HG02870 (cell line): Measurements from ENCODE around the gene LIN28A.

ENCODE experiments used
- ATAC-seq: cut with Tn5 transposase; IDR thresholded peaks from one replicate; pipeline ENCODE4 v1.9.1; 2021; ENCODE audit warnings: mild to moderate bottlenecking, moderate library complexity; ENCODE audit not compliant: unreplicated experiment

Gene LIN28A

GRCh38 chr1:26387447-26387846, 23.2 kb upstream of the LIN28A start:
- no peak for ATAC-seq

GRCh38 chr1:26388791-26389445, 21.7 kb upstream of the LIN28A start:
- no peak for ATAC-seq

GRCh38 chr1:26389604-26390247, 20.9 kb upstream of the LIN28A start:
- ATAC-seq, result no peak

- ATAC-seq, result no peak
Observed at GRCh38 chr1:26391450-26391849, 19.2 kb upstream of the LIN28A start.

DNA sequence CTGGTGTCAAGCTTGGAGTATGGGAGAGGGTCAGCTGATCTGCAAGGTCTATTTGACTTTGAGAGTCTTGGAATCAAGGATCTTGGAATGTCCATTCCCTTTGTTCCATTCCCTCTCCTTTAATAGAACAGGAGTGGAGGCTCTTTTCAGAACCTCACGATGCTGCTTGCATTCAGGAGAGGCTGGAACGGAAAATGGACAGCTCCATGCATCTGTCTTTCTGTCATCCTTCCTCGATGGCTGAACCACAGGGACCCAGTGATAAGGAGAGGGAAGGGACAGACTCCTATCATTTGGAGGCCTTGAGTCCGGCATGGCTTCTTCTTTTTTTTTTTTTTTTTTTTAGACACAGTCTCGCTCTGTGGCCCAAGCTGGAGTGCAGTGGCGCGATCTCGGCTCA, 14.9 kb upstream of the LIN28A start:
- no peak for ATAC-seq

- ATAC-seq, result no peak
Observed at GRCh38 chr1:26399034-26399433, 11.6 kb upstream of the LIN28A start.

DNA sequence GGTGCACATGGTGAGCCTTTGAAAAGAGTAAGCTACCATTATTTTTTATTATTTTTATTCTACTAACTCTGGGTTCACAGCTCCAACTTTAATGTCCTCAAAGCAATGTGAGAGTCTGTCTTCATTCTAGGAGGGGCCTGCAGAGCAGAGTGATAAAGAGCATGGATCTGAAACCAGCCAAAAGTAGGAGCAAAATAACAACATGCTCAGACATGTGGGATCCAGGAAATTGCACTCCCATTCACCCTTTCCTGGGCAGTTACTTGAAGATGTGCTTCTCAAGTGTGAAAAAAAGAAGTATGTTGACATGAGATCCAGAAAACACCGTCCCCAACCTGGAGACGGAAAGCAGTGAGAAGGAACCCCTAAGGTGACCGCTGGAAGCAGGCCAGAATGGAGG, 8.7 kb upstream of the LIN28A start:
- ATAC-seq, result no peak

DNA sequence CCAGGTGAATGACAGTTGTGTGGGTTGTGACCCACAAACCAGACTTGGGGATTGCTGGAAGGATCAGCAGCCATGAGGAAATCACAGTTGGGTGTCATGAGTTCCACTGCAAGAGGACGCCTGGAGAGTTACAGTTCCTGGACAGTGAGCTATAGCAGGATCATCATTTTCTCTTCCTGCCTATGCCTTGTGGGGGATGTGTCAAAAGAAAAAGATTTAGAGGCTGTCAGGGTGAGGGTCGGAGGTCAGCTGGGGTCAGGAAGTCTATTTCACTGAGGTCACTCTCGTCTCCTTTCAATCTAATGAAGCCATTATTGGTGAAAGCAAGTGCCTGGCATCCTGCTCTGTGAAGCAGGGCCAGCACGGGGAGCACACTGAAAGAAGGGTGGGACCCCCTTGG, 7.0 kb upstream of the LIN28A start:
- no peak for ATAC-seq

DNA sequence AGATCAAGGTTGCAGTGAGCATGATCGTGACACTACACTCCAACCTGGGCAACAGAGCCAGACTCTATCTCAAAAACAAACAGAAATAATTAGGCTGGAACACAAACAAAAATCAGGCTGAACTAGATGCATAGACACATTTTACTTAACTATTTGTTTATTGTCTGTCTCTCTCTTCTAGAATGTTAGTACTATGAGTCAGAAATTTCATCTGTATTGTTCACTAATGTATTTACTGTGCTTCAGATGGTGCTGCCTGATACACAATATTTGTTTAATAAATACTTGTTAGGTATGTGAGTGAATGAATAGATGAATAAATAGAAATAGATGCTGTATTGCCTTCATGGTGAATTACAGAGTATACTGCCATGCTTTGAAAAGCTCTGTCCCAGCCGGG, 6.0 kb upstream of the LIN28A start:
- no peak for ATAC-seq

- ATAC-seq, result no peak
Observed at GRCh38 chr1:26405281-26405915, 5.2 kb upstream of the LIN28A start.

DNA sequence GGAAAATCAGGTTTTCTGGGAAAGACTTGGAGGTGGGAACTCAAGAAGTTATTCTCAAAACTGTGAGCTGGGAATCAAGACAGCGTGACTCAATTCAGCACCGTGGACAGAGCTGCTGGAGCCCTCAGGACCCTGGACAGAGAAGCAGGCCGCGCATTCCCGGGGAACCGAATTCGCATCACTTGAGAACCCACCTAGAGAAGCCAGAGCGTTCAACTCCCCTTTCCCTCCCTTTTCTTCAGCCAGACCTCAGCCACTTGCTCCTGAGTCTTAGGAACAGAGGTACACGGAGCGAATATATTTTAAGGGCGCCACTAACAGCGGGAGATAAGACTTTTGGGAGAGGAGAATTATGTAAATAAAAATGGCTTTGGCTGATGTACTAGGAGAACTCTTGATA, 2.0 kb upstream of the LIN28A start:
- ATAC-seq, result no peak

GRCh38 chr1:26409191-26409807, 1.3 kb upstream of the LIN28A start:
- ATAC-seq, result no peak

GRCh38 chr1:26411624-26412074, 1.0 kb downstream of the LIN28A start:
- ATAC-seq, result no peak

GRCh38 chr1:26412180-26412840, 1.7 kb downstream of the LIN28A start:
- no peak for ATAC-seq

DNA sequence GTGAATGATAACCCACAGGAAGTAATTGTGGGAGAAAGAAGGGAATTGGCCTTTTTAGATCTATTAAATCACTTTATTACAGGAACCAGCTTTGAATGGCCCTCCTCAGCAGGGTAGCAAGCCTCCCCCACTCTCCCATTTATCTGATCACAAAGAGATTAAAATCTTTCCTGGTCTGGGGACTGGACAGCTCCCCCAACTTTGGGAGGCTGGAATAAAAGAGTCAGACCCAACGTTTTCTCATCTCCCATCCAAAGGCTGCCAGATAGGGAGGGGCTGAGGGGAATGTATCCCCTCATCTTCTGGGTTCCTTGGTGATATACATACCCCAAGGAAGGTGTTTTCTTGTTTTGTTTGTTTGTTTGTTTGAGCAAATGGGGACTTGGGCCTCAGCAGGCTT, 2.4 kb downstream of the LIN28A start:
- ATAC-seq, result no peak

DNA sequence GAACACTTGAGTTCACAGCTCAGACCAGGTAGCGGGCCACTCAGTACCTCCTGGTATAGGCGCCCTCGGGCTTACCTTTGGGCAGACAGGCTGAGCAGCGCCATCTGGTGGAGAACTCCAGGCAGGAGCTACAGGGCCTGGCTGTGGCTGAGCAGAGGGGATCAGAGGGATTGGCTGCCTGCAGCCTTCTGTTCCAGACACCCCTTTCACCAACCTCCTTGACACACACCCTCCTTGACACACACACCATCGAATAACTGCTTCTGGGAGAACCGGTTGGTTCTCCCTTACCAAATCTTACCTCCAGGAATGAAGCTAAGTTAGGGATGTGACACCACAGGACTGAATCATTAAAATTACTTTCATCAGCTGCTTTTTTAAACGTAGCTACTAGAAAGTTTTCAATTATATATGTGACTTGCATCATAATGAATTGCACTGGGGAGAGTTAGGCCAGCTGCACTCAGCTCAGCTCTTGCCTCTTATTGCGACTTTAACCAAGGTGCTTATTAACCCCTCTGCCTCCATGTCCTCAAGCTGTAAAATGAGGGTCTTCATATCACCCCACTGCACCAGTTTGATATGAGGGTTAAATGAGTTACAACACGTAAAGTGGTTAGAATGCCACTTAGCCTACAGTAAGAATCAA, 6.6 kb downstream of the LIN28A start:
- no peak for ATAC-seq

DNA sequence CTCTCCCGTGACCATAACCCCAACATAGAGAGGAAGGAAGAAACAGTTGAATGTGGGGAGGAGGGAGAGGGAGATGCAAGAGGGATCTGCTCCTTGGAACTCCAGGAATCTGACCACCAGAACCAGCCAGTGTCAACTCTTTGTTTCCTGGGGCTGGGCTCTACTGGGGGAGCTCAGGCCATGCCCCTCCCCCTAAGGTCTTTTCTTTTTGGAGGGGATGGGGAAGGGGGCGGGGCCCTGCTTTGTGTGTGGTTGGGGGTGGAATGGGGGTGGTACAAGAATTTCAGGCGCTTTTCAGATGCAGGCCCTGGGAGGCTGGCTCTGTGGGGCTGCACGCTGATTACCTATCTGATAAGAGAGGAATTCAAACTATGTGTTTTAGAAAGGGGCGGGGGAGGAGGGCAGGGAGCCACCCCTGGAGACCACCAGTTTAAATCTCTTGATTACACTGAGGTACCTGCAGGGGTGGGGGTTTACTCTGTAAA, 8.3 kb downstream of the LIN28A start:
- ATAC-seq, result no peak

DNA sequence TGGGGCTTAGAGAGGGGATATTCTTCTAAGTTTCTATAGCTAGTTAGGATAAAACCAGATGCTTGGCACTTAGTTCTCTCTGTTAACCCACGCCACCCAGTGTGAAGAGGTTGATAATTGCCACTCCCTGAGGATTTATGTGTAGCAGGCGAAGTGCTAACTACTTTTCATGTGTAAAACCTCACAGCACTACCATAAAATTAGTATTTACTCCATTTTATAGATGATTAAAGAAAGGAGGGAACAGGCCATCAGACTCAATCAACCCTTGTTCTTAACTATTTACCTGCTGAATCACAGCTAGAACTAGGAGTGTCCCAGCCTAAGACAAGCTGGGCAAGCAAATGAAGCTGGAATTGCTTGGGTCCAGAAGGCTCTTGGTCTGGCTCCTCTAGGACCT, 8.9 kb downstream of the LIN28A start:
- no peak for ATAC-seq

- ATAC-seq, result no peak
Observed at GRCh38 chr1:26429721-26430120, 19.1 kb downstream of the LIN28A start.

- peak; percentile 92 for ATAC-seq
Observed at GRCh38 chr1:26431979-26432695, 21.5 kb downstream of the LIN28A start, which contains the start of gene DHDDS. Gene DHDDS, plus strand, starts transcription at chr1:26432321. Its CDS starts 625 bp downstream, at chr1:26432946.
